HG02870 (cell line): Measurements from ENCODE around the gene UBE4A.

ENCODE experiments used
- ATAC-seq: cut with Tn5 transposase; IDR thresholded peaks from one replicate; pipeline ENCODE4 v1.9.1; 2021; ENCODE audit warnings: mild to moderate bottlenecking, moderate library complexity; ENCODE audit not compliant: unreplicated experiment

Gene UBE4A

DNA sequence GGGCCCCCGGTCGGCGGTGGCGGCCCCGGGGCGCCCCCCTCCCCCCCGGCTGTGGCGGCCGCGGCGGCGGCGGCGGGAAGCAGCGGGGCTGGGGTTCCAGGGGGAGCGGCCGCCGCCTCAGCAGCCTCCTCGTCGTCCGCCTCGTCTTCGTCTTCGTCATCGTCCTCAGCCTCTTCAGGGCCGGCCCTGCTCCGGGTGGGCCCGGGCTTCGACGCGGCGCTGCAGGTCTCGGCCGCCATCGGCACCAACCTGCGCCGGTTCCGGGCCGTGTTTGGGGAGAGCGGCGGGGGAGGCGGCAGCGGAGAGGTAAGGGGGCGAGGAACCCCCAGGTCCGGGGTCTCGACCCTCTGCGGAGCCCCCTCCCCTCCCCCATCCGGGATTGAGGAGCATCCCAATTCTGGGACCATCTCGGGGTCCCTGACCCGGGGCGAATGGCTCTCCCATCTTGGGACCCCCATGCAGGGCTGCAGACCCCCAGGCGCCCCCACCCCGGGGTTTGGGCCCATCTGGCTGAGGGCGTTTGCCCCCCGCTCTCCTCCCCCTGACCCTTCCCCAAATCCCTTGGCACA, 77.3 kb downstream of the UBE4A start:
- ATAC-seq, result peak; percentile 13

DNA sequence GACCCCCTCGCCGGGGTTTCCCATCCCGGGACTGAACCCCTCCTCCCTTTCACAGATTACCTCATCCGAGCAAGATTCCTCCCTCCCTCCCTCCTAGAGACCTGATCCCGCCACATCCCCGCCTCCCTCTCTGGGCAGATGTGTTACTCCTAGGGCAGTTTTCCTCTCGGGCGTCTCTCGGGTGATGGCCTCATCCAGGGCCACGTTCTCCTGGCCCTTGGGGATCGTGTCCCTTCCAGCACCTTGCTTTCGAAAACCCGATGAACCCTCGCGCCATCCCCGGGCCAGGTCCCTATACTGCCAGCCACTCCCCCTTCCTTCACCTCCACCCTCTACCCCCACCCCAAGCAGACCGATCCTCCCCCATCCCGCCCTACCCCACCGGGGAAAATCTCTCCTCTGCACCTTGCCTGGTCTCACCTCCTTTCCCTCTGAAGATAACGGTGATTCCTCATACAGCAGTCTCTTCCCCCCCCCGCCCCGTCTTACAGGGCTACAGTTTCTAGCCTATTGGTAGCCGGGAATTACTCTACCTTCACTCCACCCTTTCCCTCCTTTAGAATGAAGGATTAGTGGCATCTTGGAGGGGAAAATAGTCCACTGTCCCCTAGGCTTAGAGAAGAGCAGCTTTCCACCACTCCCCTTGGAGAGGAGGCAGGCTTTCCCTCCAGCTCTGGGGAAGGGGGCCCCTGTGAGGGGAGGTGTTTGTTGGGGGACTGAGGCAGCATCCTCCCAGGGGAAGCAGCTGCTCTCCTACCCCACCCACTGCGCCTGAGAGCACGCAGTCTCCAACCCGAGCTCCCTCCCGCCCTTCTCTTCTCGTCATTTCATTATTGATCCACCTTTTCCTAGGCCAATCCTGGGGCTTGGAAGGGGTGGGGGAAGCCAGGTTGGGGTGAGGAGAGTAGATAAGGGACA, 78.1 kb downstream of the UBE4A start:
- ATAC-seq, result no peak

DNA sequence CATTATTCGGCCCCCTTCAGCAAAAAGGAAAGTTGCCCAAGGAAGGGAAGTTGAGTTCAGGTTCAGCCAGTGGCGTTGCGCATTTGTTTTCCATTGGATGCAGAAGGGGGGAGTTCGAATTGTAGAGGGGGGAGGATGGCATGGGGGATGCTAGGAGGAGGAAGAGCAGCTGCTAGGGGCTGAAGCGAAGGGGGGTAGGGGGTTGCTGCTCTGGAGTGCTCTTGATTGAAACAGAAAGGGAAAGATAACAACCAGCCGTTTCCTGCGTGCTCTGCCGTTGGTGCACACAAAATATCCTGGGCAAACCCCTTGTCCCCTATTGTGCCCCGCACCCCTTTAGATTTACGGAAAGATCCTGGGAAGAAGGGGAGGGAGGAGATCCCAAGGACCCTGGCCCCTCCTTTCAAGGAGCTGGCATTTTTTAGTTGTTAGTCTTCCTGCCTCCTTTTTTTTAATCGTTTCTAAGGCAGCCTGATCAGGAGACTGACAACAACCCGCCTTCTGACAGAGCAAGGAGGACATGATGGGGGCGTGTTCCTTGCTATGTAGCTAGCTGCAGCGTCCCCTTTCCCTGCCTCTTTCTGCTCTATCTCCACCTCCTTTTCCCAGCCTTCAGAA, 79.0 kb downstream of the UBE4A start:
- ATAC-seq, result no peak

DNA sequence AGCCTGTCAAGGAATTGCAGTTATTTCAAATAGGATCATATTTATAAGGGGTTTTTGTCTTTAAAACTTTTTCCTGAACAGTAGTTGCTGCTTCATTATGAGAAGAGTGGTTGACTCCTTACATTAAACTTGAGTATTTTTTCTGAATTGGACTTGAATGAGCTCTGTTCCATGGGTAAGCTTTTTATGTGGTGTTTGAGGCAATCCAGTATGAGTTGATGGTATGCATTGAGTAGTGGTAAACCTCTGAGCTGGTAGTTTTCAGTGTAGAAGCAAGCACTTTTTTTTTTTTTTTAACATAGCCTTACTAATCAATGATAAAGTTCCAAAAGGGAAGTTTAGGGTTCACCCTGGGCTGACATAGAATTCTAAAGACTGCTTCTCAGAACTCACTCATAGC, 80.2 kb downstream of the UBE4A start:
- no peak for ATAC-seq

DNA sequence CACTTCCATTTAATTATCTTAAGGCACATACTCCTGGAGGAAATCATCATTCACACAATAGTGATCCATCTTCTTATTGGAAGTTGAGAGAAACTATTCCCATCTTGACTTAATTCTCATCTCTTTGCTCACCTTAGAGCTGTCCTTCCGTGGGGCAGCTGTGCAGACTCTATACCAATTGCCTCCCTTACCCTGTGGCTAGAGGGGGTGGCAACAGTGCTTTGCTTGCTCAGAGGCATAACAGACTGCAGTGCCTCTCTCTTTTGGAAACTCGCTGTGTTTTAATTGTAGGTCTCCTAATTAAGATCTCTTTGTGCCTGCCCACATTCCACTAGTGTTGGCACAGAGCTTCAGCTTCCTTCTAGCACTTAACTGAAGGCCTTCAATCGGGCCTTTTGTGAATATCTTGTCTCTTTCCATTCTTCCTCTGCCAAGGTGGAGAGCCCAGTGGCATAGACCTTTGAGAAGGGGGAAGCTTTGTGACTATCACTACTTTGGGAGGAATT, 82.4 kb downstream of the UBE4A start:
- ATAC-seq, result no peak

DNA sequence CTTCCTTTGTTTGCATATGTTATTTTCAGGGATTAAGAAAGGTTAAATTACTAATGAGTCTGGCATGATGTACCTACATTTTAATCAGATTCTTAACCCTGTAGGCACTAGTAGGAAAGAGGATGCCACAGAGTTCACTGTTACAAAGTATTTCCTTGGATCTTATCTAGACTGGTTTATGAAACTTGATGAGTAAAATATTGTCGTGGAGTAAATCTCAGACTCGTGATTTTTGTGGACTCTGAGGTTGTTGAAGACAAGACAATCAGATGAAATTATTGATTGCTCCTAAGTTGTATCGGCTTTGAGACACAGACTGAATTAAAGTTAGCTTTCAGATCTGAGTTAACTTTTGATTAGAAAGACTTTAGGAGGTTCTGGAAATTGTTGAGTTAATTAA, 82.9 kb downstream of the UBE4A start:
- ATAC-seq, result no peak

DNA sequence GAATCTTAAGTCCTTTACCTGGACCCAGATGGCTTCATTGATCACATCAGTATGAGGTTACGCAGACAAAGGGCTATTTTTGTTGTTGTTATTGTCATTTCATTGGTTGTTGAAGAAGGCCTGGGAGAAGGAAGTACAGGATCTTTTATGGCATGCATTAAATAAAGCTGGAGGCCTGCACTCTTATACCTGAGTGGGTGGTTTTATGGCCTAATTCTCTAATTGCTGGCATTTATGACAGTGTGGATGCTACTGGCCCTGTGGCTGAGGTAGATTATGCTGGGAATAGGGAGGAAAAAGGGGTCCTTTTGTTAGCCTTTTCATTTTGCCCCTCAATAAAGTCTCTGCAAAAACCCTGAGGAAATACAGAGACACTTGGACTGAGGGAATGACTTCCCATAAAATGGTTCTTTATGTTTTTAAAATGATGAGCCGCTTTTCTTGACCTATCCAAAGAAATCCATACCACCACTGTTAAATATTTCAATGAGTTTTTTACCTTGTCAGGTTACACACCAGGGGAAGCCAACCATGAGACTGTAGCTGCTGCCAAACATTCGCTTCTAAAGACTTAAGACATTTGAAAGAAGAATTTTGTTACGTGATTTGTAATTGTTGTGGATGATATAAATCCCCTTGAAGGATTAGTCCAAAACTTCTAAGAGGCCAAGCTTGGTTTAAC, 83.6 kb downstream of the UBE4A start:
- no peak for ATAC-seq

DNA sequence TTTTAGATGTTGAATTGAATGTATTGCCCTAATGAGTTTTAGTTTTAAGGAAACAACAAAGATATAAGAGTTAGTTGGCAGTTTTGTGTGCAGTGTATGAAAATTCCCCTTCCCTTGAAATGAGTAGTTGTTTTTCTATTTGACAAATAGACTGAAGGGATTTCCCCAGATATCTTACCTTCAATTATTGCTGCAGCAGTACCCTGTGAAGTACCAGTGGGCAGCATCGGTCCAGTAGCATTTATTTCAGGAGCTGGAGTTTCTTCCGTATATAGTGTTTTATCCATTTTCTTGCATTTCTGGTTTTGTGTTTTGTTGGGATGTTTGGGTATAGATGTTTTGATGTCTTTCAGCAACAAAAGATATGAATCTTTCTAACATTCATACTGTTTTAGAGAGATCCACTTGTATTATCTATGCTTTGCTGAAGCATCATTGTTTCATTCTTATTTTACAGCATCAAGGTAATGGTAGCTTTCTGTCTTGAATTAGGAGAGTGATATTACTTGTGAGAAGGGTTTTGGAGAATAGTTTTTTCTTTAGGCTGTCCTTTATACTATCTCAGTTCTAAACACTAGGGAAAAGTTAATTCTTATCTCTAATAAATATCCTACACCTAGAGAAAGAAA, 84.3 kb downstream of the UBE4A start:
- ATAC-seq, result peak; percentile 50

DNA sequence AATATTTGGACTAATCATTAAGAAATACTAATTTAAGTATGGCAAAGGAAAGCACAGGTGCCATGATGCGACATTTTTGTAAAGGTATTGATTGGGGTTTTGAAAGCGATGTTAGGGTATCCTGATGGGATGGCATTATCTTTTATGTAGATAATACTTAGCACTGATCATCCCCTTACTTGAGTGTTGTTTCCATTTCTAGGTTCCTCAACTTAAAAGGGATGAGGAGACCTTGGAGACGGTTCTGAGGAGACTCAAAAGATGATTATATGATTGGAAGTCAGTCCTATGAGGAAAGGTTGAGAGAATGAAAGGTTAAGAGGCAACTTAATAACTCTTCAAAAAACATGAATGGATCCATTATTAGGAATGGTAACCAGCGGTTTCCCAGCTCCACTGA, 88.0 kb downstream of the UBE4A start:
- ATAC-seq, result no peak

DNA sequence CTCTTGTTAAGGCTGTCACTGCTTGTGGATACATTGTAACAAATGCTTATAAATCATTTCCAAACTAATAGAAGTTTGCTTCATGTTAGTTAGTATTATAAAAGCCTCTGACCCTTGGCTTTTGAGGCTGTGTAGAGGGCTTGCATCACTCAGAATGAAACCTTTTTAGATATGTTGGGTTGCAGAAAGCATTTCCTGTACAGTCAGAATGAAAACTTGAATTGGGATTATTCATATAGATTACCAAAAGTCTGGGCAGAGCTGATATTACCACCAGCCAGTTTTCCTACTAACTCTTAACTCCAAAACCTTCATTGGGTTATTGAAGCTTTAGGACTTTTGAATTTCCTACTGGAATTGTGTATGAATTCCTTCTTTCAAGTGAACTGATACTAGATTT, 88.9 kb downstream of the UBE4A start:
- peak; percentile 75 for ATAC-seq
